HG03139 (cell line): Measurements from ENCODE around the gene SERGEF.

ENCODE experiments used
- ATAC-seq: cut with Tn5 transposase; IDR thresholded peaks from one replicate; pipeline ENCODE4 v1.9.1; 2021; ENCODE audit not compliant: unreplicated experiment

The SERGEF gene

GRCh38 chr11:17822401-17822781, 190.5 kb downstream of the SERGEF start:
- ATAC-seq = no peak

- no peak for ATAC-seq
These were observed 191.0 kb downstream of the SERGEF start for GRCh38 chr11:17821648-17822400.

GRCh38 chr11:17816232-17816931, 196.5 kb downstream of the SERGEF start:
- ATAC-seq = no peak

- no peak for ATAC-seq
These were observed 198.3 kb downstream of the SERGEF start for GRCh38 chr11:17814546-17814945.

- no peak for ATAC-seq
These were observed 199.3 kb downstream of the SERGEF start for GRCh38 chr11:17813391-17814059.

GRCh38 chr11:17812865-17813187, 200.0 kb downstream of the SERGEF start:
- ATAC-seq = no peak

GRCh38 chr11:17812091-17812864, 200.6 kb downstream of the SERGEF start:
- no peak for ATAC-seq

- ATAC-seq = no peak
These were observed 201.5 kb downstream of the SERGEF start for GRCh38 chr11:17811352-17811751.

GRCh38 chr11:17810746-17811145, 202.1 kb downstream of the SERGEF start:
- no peak for ATAC-seq

GRCh38 chr11:17810041-17810440, 202.8 kb downstream of the SERGEF start:
- no peak for ATAC-seq

GRCh38 chr11:17807034-17807433, 205.8 kb downstream of the SERGEF start:
- ATAC-seq = no peak

GRCh38 chr11:17805873-17806272, 207.0 kb downstream of the SERGEF start:
- ATAC-seq = no peak

GRCh38 chr11:17805043-17805442, 207.8 kb downstream of the SERGEF start:
- no peak for ATAC-seq

- no peak for ATAC-seq
These were observed 209.0 kb downstream of the SERGEF start for GRCh38 chr11:17803754-17804334.

GRCh38 chr11:17802491-17802890, 210.4 kb downstream of the SERGEF start:
- no peak for ATAC-seq

GRCh38 chr11:17801166-17801565, 211.7 kb downstream of the SERGEF start:
- no peak for ATAC-seq

- no peak for ATAC-seq
These were observed 213.7 kb downstream of the SERGEF start for GRCh38 chr11:17799147-17799546.

- ATAC-seq = no peak
These were observed 214.1 kb downstream of the SERGEF start for GRCh38 chr11:17798716-17799115.

GRCh38 chr11:17798253-17798652, 214.6 kb downstream of the SERGEF start:
- ATAC-seq = no peak

GRCh38 chr11:17796154-17796553, 216.7 kb downstream of the SERGEF start:
- no peak for ATAC-seq

GRCh38 chr11:17794981-17795380, 217.9 kb downstream of the SERGEF start:
- no peak for ATAC-seq
